Measurements from ENCODE around the gene MBD5. TPM values are rescaled to one million over a fixed set of nuclear protein-coding genes. Genes with fewer than 3 reads are reported as not detected.
A peak's percentile ranks its signal among the peaks of the same experiment; 100 is the strongest.

The MBD5 gene
- total and polyA plus RNA-seq, 2 of the 4 experiments (the other 2 are of a cell fraction): 9.8 to 14.2 TPM

DNA sequence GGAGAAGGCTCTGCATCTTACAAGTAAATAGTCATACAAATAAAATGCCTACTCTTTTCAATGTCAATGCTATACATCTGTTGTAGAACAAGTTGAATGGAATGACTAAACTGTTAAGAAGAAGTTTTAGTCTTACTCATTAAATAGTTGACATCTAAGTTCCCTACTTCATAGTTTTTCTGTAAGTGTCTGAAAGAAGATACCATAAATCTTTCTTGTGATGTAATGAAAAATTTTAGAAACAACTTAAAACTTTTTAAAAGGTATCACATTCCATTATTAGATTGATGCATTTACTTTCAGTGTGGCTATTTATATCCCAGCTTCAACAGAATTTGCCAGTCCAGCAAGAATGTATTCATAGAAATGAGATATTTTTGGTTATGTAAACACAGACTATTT lies 438.5 kb downstream of the MBD5 start:
- Histone ChIP-seq H3K4me1 (ENCODE audit: control insufficient read depth, insufficient read depth, low read length) (no peaks in the 10 kb centered on the region), H3K56ac (ENCODE audit: extremely low read depth, insufficient read depth, low read length) (no peak overlapping the region), H2BK5ac (ENCODE audit: low read depth, low read length, poor library complexity, severe bottlenecking) (no peak overlapping the region), H2BK15ac (ENCODE audit: low read depth, low read length) (no peak overlapping the region), H2AFZ (replicated peaks; ENCODE audit: low read length, poor library complexity) (no peak overlapping the region), H3K4me3 (ENCODE audit: insufficient read depth, low read depth, low read length) (no peak overlapping the region), H4K20me1 (ENCODE audit: insufficient read depth, low read length) (no peaks in the 10 kb centered on the region), H3K79me1 (ENCODE audit: low read depth in 1 of 2, low read length in 2 of 2) (peaks cover 0 to 4% of the 10 kb centered on the region in 2 experiments; a peak in 1 of 4 replicates), H4K8ac (ENCODE audit: low read depth in 2 of 2, low read length in 2 of 2) (no peak overlapping the region), H3K23ac (ENCODE audit: low read depth, low read length) (no peak overlapping the region), H2BK120ac (ENCODE audit: low read depth, low read length) (no peak overlapping the region), H3K4ac (ENCODE audit: low read depth, low read length) (no peak overlapping the region), H2AK9ac (replicated peaks; ENCODE audit: low read depth, low read length, poor library complexity) (no peak overlapping the region), H3K9me1 (ENCODE audit: insufficient read depth, low read length) (no peaks in the 10 kb centered on the region), H3K9me3 (ENCODE audit: control insufficient read depth, insufficient read depth, low read length) (no peaks in the 10 kb centered on the region), H3K4me2 (ENCODE audit: low read depth, low read length) (no peak overlapping the region), H2BK20ac (ENCODE audit: low read depth, low read length) (no peak overlapping the region), H3K27ac (ENCODE audit: insufficient read depth, low read length) (no peak overlapping the region), H2AK5ac (ENCODE audit: low read depth, low read length) (no peak overlapping the region), H3K14ac (replicated peaks; ENCODE audit: low read depth, low read length) (no peak overlapping the region), H3K18ac (ENCODE audit: low read depth, low read length) (no peak overlapping the region), H3K9ac (ENCODE audit: low read depth, low read length) (no peak overlapping the region), H4K91ac (ENCODE audit: insufficient read depth, low read depth, low read length) (no peak overlapping the region), H3K27me3 (ENCODE audit: control insufficient read depth, insufficient read depth, low read length) (no peaks in the 10 kb centered on the region), H4K5ac (ENCODE audit: low read depth, low read length) (no peak overlapping the region), H3K36me3 (ENCODE audit: control insufficient read depth, insufficient read depth, low read length) (peaks cover 5% of the 10 kb centered on the region)
- TF ChIP-seq, protein P1, sequence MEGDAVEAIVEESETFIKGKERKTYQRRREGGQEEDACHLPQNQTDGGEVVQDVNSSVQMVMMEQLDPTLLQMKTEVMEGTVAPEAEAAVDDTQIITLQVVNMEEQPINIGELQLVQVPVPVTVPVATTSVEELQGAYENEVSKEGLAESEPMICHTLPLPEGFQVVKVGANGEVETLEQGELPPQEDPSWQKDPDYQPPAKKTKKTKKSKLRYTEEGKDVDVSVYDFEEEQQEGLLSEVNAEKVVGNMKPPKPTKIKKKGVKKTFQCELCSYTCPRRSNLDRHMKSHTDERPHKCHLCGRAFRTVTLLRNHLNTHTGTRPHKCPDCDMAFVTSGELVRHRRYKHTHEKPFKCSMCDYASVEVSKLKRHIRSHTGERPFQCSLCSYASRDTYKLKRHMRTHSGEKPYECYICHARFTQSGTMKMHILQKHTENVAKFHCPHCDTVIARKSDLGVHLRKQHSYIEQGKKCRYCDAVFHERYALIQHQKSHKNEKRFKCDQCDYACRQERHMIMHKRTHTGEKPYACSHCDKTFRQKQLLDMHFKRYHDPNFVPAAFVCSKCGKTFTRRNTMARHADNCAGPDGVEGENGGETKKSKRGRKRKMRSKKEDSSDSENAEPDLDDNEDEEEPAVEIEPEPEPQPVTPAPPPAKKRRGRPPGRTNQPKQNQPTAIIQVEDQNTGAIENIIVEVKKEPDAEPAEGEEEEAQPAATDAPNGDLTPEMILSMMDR (conservative IDR thresholded peaks at IDR 0.05; ENCODE audit: low read depth, low read length): no peak
- TF ChIP-seq RFX5 (IDR thresholded peaks at IDR 0.05; ENCODE audit: low read depth, low read length) (no peak), MXI1 (IDR thresholded peaks at IDR 0.05; ENCODE audit: borderline replicate concordance, low read depth, low read length) (no peak), MAZ (IDR thresholded peaks at IDR 0.05; ENCODE audit: borderline replicate concordance, low read depth, low read length) (no peak), FOS (IDR thresholded peaks at IDR 0.05; ENCODE audit: low read depth, low read length) (no peak), CHD1 (IDR thresholded peaks at IDR 0.05; ENCODE audit: low read depth, low read length) (no peak), RAD21 (IDR thresholded peaks at IDR 0.05; ENCODE audit: low read length) (no peak)
- TF ChIP-seq, protein P2, sequence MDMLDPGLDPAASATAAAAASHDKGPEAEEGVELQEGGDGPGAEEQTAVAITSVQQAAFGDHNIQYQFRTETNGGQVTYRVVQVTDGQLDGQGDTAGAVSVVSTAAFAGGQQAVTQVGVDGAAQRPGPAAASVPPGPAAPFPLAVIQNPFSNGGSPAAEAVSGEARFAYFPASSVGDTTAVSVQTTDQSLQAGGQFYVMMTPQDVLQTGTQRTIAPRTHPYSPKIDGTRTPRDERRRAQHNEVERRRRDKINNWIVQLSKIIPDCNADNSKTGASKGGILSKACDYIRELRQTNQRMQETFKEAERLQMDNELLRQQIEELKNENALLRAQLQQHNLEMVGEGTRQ (IDR thresholded peaks at IDR 0.05; ENCODE audit: low read depth, low read length): no peak
- intact Hi-C loops (cut with micrococcal nuclease): no loop called here
- ATAC-seq (ENCODE audit: low read depth): peak; percentile 61
- dilution Hi-C loops (cut with HindIII; ENCODE audit: low sequenced_read_pairs, unreplicated experiment): no loop called here
- no TSS peak for BruUV-seq (replicated peaks)
- ChIA-PET POLR2A (ENCODE audit: unreplicated experiment) (no interaction called here), CTCF (interaction anchor here (1.0 kb wide), 1 partner anchor 34 kb away, joined by 3 read pairs; no protein-coding TSS in a partner anchor)
- peak; percentile 33 for DNase-seq
- in situ Hi-C loops (cut with MboI; ENCODE audit: low sequenced_read_pairs): no loop called here

Measured in IMR-90 (cell line).